Measurements from ENCODE around the gene SLC7A6.
A peak's percentile ranks its signal among the peaks of the same experiment; 100 is the strongest.

SLC7A6 gene

GRCh38 chr16:68257906-68258800 lies 6.2 kb upstream of the SLC7A6 start:
- H3K4me3 Mint-ChIP-seq: no peak overlapping the region
- H3K27ac Mint-ChIP-seq: peak overlapping the region; percentile 64
- DNase-seq: no peak
- H3K9me3 Mint-ChIP-seq: no peaks in the 10 kb centered on the region
- H3K27me3 Mint-ChIP-seq: no peaks in the 10 kb centered on the region
- H3K4me1 Mint-ChIP-seq (ENCODE audit: low read depth): peaks cover 12% of the 10 kb centered on the region
- H3K36me3 Mint-ChIP-seq (ENCODE audit: low read depth): peaks cover 42% of the 10 kb centered on the region

- H3K9me3 Mint-ChIP-seq: no peaks in the 10 kb centered on the region
- no peak for DNase-seq
- H3K27me3 Mint-ChIP-seq: no peaks in the 10 kb centered on the region
- no peak overlapping the region for H3K4me3 Mint-ChIP-seq
- no peak overlapping the region for H3K27ac Mint-ChIP-seq
- H3K36me3 Mint-ChIP-seq (ENCODE audit: low read depth): peaks cover 38% of the 10 kb centered on the region
- peaks cover 20% of the 10 kb centered on the region for H3K4me1 Mint-ChIP-seq (ENCODE audit: low read depth)
Measured at GRCh38 chr16:68259007-68259825, 5.1 kb upstream of the SLC7A6 start.

GRCh38 chr16:68263559-68264127 lies 683 bp upstream of the SLC7A6 start:
- H3K36me3 Mint-ChIP-seq (ENCODE audit: low read depth): peaks cover 46% of the 10 kb centered on the region

GRCh38 chr16:68265078-68265920 lies 973 bp downstream of the SLC7A6 start:
- Mint-ChIP-seq H3K36me3 (ENCODE audit: low read depth) (peaks cover 49% of the 10 kb centered on the region), H3K9me3 (no peaks in the 10 kb centered on the region)

More at GRCh38 chr16:68263559-68264127, 683 bp upstream of the SLC7A6 start:
- H3K9me3 Mint-ChIP-seq: no peaks in the 10 kb centered on the region
- no peaks in the 10 kb centered on the region for H3K27me3 Mint-ChIP-seq
- peak overlapping the region; percentile 86 for H3K4me3 Mint-ChIP-seq
- DNase-seq: no peak
- peaks cover 44% of the 10 kb centered on the region for H3K4me1 Mint-ChIP-seq (ENCODE audit: low read depth)
- peak overlapping the region; percentile 97 for H3K27ac Mint-ChIP-seq

GRCh38 chr16:68267612-68268405 lies 3.5 kb downstream of the SLC7A6 start:
- Mint-ChIP-seq H3K4me1 (ENCODE audit: low read depth) (peaks cover 75% of the 10 kb centered on the region), H3K36me3 (ENCODE audit: low read depth) (peaks cover 73% of the 10 kb centered on the region), H3K27ac (peak overlapping the region; percentile 93), H3K9me3 (no peaks in the 10 kb centered on the region), H3K4me3 (peak overlapping the region; percentile 60), H3K27me3 (no peaks in the 10 kb centered on the region)
- DNase-seq: no peak

More at GRCh38 chr16:68265078-68265920, 973 bp downstream of the SLC7A6 start:
- Mint-ChIP-seq H3K27ac (peak overlapping the region; percentile 98), H3K4me1 (ENCODE audit: low read depth) (peaks cover 60% of the 10 kb centered on the region), H3K27me3 (no peaks in the 10 kb centered on the region), H3K4me3 (peak overlapping the region; percentile 86)
- DNase-seq: peak; percentile 64

- Mint-ChIP-seq H3K4me3 (peak overlapping the region; percentile 47), H3K4me1 (ENCODE audit: low read depth) (peaks cover 85% of the 10 kb centered on the region), H3K9me3 (no peaks in the 10 kb centered on the region), H3K27ac (peak overlapping the region; percentile 95), H3K36me3 (ENCODE audit: low read depth) (peaks cover 89% of the 10 kb centered on the region), H3K27me3 (no peaks in the 10 kb centered on the region)
- DNase-seq: no peak
Measured at GRCh38 chr16:68269793-68270192, 5.5 kb downstream of the SLC7A6 start.

GRCh38 chr16:68270353-68270752 lies 6.0 kb downstream of the SLC7A6 start:
- peak overlapping the region; percentile 39 for H3K4me3 Mint-ChIP-seq
- H3K9me3 Mint-ChIP-seq: no peaks in the 10 kb centered on the region
- no peaks in the 10 kb centered on the region for H3K27me3 Mint-ChIP-seq
- peaks cover 90% of the 10 kb centered on the region for H3K4me1 Mint-ChIP-seq (ENCODE audit: low read depth)
- peak overlapping the region; percentile 95 for H3K27ac Mint-ChIP-seq
- peaks cover 89% of the 10 kb centered on the region for H3K36me3 Mint-ChIP-seq (ENCODE audit: low read depth)
- no peak for DNase-seq

GRCh38 chr16:68272507-68273209 lies 8.3 kb downstream of the SLC7A6 start:
- Mint-ChIP-seq H3K27ac (peak overlapping the region; percentile 95), H3K27me3 (no peaks in the 10 kb centered on the region), H3K9me3 (no peaks in the 10 kb centered on the region), H3K4me1 (ENCODE audit: low read depth) (peaks cover 88% of the 10 kb centered on the region), H3K36me3 (ENCODE audit: low read depth) (peaks cover 93% of the 10 kb centered on the region), H3K4me3 (peak overlapping the region; percentile 63)
- DNase-seq: no peak

GRCh38 chr16:68273459-68273858 lies 9.1 kb downstream of the SLC7A6 start:
- Mint-ChIP-seq H3K36me3 (ENCODE audit: low read depth) (peaks cover 90% of the 10 kb centered on the region), H3K4me1 (ENCODE audit: low read depth) (peaks cover 80% of the 10 kb centered on the region), H3K9me3 (no peaks in the 10 kb centered on the region), H3K27me3 (no peaks in the 10 kb centered on the region), H3K27ac (peak overlapping the region; percentile 95), H3K4me3 (peak overlapping the region; percentile 63)
- DNase-seq: no peak

- no peaks in the 10 kb centered on the region for H3K9me3 Mint-ChIP-seq
- no peaks in the 10 kb centered on the region for H3K27me3 Mint-ChIP-seq
- peak overlapping the region; percentile 25 for H3K4me3 Mint-ChIP-seq
- H3K4me1 Mint-ChIP-seq (ENCODE audit: low read depth): peaks cover 77% of the 10 kb centered on the region
- DNase-seq: no peak
- peaks cover 86% of the 10 kb centered on the region for H3K36me3 Mint-ChIP-seq (ENCODE audit: low read depth)
- peak overlapping the region; percentile 95 for H3K27ac Mint-ChIP-seq
Measured at GRCh38 chr16:68273896-68274295, 9.6 kb downstream of the SLC7A6 start.

- no peak for DNase-seq
- peak overlapping the region; percentile 95 for H3K27ac Mint-ChIP-seq
- H3K4me3 Mint-ChIP-seq: no peak overlapping the region
- H3K27me3 Mint-ChIP-seq: no peaks in the 10 kb centered on the region
- peaks cover 75% of the 10 kb centered on the region for H3K4me1 Mint-ChIP-seq (ENCODE audit: low read depth)
- H3K36me3 Mint-ChIP-seq (ENCODE audit: low read depth): peaks cover 86% of the 10 kb centered on the region
- no peaks in the 10 kb centered on the region for H3K9me3 Mint-ChIP-seq
Measured at GRCh38 chr16:68274441-68274840, 10.1 kb downstream of the SLC7A6 start.

- Mint-ChIP-seq H3K4me3 (peak overlapping the region; percentile 19), H3K27ac (peak overlapping the region; percentile 95), H3K4me1 (ENCODE audit: low read depth) (peaks cover 72% of the 10 kb centered on the region), H3K9me3 (no peaks in the 10 kb centered on the region), H3K27me3 (no peaks in the 10 kb centered on the region), H3K36me3 (ENCODE audit: low read depth) (peaks cover 83% of the 10 kb centered on the region)
- no peak for DNase-seq
Measured at GRCh38 chr16:68275611-68276191, 11.4 kb downstream of the SLC7A6 start.
